Fibroblast of skin of right quadriceps (primary cell): ENCODE measurements around the gene MAEA.

Experiments used
- DNase-seq: peaks from one replicate; pipeline ENCODE4 v3.0.0-alpha.2; 2013

Gene MAEA

GRCh38 chr4:1382776-1383727, 93.4 kb downstream of the MAEA start:
- no peak for DNase-seq

DNA sequence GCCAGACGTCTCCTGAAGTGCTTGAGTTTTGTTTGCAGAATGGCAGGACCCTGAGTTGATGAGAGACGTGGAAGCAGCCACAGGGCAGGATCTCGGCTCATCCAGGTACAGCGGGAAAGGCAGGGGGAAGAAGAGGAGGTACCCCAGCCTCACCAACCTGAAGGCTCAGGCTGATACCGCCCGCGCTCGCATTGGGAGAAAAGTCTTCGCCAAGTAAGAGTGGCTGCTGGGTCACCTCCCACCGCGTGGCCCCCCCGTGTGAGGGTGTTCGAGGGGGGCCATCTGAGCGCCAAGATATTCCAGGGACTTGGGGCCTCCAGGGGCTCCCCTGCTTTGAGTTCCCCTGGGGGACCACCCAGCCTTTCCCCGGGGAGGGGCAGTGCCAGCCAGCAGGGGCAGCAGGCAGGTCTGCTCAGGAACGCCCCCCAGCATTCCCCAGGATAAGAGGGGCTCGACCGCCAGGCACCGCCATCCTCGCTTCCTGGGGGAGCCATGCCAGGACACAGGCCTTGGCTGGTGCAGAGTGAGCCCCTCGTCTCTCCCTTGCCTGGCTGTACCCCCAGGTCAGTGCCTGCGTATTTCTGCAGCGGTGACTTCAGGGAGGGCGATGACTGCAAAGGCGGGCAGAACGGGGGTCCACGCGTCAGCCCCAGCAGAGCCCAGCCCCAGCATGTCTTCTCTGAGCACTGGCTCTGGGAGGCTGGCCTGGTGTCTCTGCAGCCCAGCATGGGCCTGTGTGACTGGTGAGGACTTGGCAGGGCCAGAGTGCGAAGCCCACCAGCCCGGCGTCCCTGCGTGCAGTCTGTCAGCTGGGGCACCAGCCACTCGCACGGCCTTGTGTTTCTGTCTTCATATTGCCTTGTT, 94.3 kb downstream of the MAEA start:
- DNase-seq, result no peak

- no peak for DNase-seq
These were observed 95.1 kb downstream of the MAEA start for GRCh38 chr4:1384675-1385372.

- DNase-seq, result no peak
These were observed 96.0 kb downstream of the MAEA start for GRCh38 chr4:1385373-1386340.
